Endothelial cell of hepatic sinusoid (primary cell): ENCODE measurements around the gene TIGD2.

Source experiments
- in situ Hi-C: cut with HindIII; loops from 2 replicates; pipeline ENCODE4 v1.10.0; 2017; ENCODE audit warnings: low sequenced_read_pairs

TIGD2 gene

GRCh38 chr4:89160806-89161205 is 49.5 kb downstream of the TIGD2 start:
- in situ Hi-C loops, result no loop called here

DNA sequence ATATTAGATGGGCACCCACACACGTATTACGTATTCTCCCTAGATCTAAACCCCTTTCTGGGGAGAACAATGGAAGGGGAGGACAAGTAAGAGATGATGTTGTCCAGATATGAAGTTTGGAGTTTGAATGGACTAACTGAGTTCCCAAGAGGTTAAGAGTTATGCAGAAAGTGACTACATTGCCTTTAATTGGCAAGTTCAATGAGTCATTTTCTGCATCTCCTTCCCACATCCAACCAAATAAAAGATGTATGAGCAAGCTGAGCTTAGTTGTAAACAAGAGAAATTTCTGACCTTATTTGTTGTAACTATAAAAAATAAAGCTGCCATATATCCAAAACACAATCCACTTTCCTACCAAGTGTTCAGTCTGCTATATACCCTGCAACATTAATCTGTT is 50.5 kb downstream of the TIGD2 start:
- in situ Hi-C loops, result no loop called here

DNA sequence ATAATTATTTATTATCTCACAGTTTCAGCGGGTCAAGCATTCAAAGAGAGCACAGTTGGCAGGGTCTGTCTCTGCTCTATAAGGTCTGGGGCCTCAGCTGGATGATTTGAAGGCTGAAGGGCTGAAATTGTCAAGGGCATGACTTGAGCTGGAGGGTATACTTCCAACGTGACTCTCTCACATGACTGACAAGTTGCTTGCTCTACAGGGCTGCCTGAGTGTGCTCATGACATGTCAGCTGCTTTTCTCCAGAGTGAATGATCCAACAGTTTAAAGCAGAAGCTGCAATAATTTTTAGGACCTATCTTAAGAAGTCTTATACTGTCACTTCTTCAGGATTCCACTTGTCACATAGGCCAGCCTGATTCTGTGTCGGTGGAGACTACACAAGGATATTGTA is 51.2 kb downstream of the TIGD2 start:
- in situ Hi-C loops, result no loop called here

DNA sequence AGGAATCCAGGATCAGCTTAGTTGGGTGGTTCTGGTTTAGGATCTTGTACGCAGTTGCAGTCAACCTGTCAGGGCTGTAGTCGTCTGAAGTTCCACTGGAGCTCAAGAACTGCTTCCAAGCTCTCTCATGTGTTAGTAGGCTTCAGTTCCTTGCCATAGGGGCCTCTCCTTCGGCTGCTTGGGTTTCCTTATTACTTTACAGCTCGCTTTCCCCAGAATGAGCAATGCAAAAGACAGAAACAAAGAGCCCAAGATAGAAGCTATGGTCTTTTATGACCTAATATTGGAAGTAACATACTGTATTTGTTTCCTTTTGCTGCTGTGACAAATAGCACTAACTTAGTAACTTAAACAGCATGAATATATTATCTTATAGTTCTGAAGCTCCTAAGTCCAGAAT is 51.7 kb downstream of the TIGD2 start:
- in situ Hi-C loops, result no loop called here

DNA sequence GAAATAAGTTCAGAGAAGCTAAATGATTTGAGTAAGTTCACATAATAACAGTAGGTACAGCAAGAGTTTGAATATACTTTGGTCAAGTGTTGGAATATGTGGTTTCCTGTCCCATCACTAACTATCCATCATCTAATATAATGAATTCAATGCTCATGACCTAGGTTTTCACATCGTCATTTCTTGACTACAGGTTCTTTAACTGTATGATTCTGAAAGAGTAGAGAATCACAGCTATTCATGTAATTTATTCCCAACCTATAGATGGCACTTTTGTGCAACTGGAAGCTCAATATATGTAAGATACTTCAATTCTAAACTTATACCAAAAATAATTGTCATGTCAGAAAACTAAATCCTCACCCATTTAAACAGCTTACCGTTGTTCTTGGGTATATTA is 53.1 kb downstream of the TIGD2 start:
- in situ Hi-C loops, result no loop called here
